ENCODE results near the gene RERE. TPM values are rescaled to one million over a fixed set of nuclear protein-coding genes. Genes with fewer than 3 reads are reported as not detected.

RERE gene
- total RNA-seq, 1 donor from 2014 or later: 76.8 TPM

DNA sequence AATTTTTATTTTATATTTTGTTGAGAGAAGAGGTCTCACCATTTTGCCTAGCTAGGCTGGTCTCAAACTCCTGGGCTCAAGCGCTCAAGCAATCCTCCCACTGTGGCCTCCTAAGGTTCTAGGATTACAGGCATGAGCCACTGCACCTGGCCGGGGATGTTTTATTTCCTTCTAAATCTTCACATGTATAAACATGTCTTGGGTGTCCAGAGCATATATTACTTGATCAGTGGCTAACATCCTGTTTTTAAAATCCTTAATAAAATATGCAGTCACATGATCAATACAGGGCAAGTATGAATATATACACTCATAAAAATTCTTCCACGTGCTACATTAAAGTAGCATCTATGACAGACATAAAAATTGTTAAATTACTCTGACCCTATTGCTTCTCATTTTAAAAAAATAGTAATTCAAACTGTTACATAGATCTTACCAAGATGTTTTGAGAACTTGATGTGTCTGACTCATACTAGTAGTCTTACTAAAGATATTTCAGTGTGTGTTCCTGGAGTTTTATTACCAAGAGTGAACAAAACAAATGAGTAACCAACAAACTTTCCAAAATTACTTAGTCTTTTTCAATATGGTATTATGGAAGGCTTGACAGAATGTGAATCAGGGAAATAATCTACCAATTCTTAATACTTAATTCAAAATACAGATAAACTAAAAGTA lies 277.0 kb downstream of the RERE start:
- H3K27ac Mint-ChIP-seq (ENCODE audit: unreplicated experiment): peak overlapping the region; percentile 81
- H3K27me3 Mint-ChIP-seq (ENCODE audit: unreplicated experiment): no peaks in the 10 kb centered on the region
- no peak for DNase-seq (ENCODE audit: extremely low spot score, unreplicated experiment)
- H3K4me1 Mint-ChIP-seq (ENCODE audit: unreplicated experiment): peaks cover 14% of the 10 kb centered on the region
- H3K9me3 Mint-ChIP-seq (ENCODE audit: unreplicated experiment): peaks cover 9% of the 10 kb centered on the region
- H3K4me3 Mint-ChIP-seq (ENCODE audit: unreplicated experiment): no peak overlapping the region
- peaks cover 19% of the 10 kb centered on the region for H3K36me3 Mint-ChIP-seq (ENCODE audit: unreplicated experiment)
- TF ChIP-seq, protein P1, sequence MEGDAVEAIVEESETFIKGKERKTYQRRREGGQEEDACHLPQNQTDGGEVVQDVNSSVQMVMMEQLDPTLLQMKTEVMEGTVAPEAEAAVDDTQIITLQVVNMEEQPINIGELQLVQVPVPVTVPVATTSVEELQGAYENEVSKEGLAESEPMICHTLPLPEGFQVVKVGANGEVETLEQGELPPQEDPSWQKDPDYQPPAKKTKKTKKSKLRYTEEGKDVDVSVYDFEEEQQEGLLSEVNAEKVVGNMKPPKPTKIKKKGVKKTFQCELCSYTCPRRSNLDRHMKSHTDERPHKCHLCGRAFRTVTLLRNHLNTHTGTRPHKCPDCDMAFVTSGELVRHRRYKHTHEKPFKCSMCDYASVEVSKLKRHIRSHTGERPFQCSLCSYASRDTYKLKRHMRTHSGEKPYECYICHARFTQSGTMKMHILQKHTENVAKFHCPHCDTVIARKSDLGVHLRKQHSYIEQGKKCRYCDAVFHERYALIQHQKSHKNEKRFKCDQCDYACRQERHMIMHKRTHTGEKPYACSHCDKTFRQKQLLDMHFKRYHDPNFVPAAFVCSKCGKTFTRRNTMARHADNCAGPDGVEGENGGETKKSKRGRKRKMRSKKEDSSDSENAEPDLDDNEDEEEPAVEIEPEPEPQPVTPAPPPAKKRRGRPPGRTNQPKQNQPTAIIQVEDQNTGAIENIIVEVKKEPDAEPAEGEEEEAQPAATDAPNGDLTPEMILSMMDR (IDR thresholded peaks at IDR 0.05): no peak

DNA sequence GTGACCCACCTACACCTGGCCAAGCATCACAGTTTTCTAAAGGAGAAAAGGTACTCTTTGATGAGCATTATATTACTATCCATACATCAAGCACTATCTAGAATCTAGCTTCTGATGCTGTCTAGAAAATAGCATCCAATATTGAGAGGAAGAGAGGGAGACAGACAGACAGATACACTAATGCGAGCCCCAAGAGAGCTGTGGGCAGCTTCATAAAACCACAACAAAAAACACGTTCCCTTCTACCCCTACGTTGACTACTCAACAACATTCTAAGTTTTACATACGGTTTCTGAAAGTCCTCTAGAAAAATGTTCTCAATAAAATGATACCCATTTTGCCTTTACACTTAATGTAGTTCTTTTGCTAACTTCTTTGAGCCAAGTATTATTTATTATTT lies 277.8 kb downstream of the RERE start:
- no peak for DNase-seq (ENCODE audit: extremely low spot score, unreplicated experiment)
- TF ChIP-seq, protein P1 (IDR thresholded peaks at IDR 0.05): no peak
- Mint-ChIP-seq H3K27me3 (ENCODE audit: unreplicated experiment) (no peaks in the 10 kb centered on the region), H3K9me3 (ENCODE audit: unreplicated experiment) (peaks cover 6% of the 10 kb centered on the region), H3K36me3 (ENCODE audit: unreplicated experiment) (peaks cover 12% of the 10 kb centered on the region), H3K4me3 (ENCODE audit: unreplicated experiment) (no peak overlapping the region), H3K27ac (ENCODE audit: unreplicated experiment) (no peak overlapping the region), H3K4me1 (ENCODE audit: unreplicated experiment) (peaks cover 14% of the 10 kb centered on the region)

DNA sequence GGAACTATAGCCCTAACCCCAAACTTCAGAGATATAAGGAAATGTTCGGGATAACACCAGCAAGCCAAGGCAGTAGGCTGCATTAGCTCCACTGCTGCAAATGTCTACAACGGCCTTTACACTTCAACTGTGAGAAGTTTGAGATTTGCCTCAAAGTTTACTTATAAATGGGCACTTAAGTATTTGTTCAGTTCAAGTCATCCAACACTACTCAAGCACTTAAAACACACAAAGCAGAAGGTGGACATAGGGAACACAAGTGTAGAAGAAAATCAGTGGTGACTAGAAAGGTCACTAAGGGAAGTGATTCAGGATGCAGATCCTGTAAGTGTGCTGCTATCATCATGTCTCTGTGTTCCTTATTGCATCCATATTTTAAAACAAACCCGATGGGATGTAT lies 278.9 kb downstream of the RERE start:
- no peak for DNase-seq (ENCODE audit: extremely low spot score, unreplicated experiment)
- TF ChIP-seq, protein P1 (IDR thresholded peaks at IDR 0.05): no peak
- peaks cover 2% of the 10 kb centered on the region for H3K36me3 Mint-ChIP-seq (ENCODE audit: unreplicated experiment)
- no peaks in the 10 kb centered on the region for H3K9me3 Mint-ChIP-seq (ENCODE audit: unreplicated experiment)
- H3K4me1 Mint-ChIP-seq (ENCODE audit: unreplicated experiment): peaks cover 14% of the 10 kb centered on the region
- no peak overlapping the region for H3K4me3 Mint-ChIP-seq (ENCODE audit: unreplicated experiment)
- H3K27ac Mint-ChIP-seq (ENCODE audit: unreplicated experiment): no peak overlapping the region
- no peaks in the 10 kb centered on the region for H3K27me3 Mint-ChIP-seq (ENCODE audit: unreplicated experiment)

DNA sequence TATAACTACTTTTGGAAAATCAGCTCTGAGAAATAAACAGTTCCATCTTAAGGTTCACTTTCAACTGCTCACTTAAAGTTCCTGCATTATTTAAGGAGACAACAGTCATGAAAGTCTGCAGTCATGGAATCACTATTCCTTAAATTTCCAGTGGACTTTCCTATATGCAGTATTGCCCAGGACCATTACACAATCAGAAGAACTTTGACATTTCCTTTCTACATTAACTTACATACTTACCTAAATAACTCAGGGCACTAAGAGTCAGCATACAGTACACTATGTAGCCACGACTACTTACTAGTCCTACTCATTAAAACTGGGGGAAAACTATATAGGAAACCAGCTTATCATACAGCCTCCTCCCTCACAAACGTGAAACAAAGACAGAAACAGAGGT lies 279.4 kb downstream of the RERE start:
- no peak overlapping the region for H3K4me3 Mint-ChIP-seq (ENCODE audit: unreplicated experiment)
- TF ChIP-seq, protein P1 (IDR thresholded peaks at IDR 0.05): no peak
- no peak for DNase-seq (ENCODE audit: extremely low spot score, unreplicated experiment)
- peaks cover 14% of the 10 kb centered on the region for H3K4me1 Mint-ChIP-seq (ENCODE audit: unreplicated experiment)
- no peak overlapping the region for H3K27ac Mint-ChIP-seq (ENCODE audit: unreplicated experiment)
- H3K27me3 Mint-ChIP-seq (ENCODE audit: unreplicated experiment): no peaks in the 10 kb centered on the region
- no peaks in the 10 kb centered on the region for H3K9me3 Mint-ChIP-seq (ENCODE audit: unreplicated experiment)
- H3K36me3 Mint-ChIP-seq (ENCODE audit: unreplicated experiment): peaks cover under 1% of the 10 kb centered on the region

DNA sequence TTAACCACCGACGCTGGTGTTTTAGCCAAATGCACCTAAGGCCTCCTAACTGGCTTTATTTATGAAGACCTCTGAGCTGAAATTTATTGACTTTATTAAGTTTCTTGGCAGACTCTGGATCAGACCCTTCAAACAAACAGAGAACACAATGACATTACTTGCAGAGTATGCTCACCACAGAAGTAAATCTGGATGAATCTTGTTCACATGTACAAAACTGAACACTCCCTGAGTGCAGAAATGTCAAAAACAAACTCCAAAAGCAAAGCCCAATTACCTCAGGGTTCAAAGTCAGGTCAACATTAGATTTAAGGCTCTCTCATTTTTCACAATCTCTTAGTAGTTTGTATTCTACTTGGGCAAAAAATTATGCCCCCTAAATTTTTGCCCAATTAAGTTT lies 280.9 kb downstream of the RERE start:
- Mint-ChIP-seq H3K4me1 (ENCODE audit: unreplicated experiment) (peaks cover 14% of the 10 kb centered on the region), H3K36me3 (ENCODE audit: unreplicated experiment) (peaks cover 2% of the 10 kb centered on the region), H3K9me3 (ENCODE audit: unreplicated experiment) (no peaks in the 10 kb centered on the region), H3K4me3 (ENCODE audit: unreplicated experiment) (no peak overlapping the region), H3K27me3 (ENCODE audit: unreplicated experiment) (no peaks in the 10 kb centered on the region), H3K27ac (ENCODE audit: unreplicated experiment) (no peak overlapping the region)
- no peak for DNase-seq (ENCODE audit: extremely low spot score, unreplicated experiment)
- TF ChIP-seq, protein P1 (IDR thresholded peaks at IDR 0.05): no peak
